GM19025 (cell line): ENCODE measurements around the gene RSF1.
"Not testable (repeated sequence)": the region's sequence is repeated elsewhere in the genome, so short reads cannot be mapped to it uniquely, and the experiment has no call there.

ENCODE experiments used
- ATAC-seq: cut with Tn5 transposase; IDR thresholded peaks from one replicate; pipeline ENCODE4 v1.9.1; 2021; ENCODE audit warnings: mild to moderate bottlenecking, low read depth, moderate library complexity; ENCODE audit not compliant: unreplicated experiment

Gene RSF1, protein sequence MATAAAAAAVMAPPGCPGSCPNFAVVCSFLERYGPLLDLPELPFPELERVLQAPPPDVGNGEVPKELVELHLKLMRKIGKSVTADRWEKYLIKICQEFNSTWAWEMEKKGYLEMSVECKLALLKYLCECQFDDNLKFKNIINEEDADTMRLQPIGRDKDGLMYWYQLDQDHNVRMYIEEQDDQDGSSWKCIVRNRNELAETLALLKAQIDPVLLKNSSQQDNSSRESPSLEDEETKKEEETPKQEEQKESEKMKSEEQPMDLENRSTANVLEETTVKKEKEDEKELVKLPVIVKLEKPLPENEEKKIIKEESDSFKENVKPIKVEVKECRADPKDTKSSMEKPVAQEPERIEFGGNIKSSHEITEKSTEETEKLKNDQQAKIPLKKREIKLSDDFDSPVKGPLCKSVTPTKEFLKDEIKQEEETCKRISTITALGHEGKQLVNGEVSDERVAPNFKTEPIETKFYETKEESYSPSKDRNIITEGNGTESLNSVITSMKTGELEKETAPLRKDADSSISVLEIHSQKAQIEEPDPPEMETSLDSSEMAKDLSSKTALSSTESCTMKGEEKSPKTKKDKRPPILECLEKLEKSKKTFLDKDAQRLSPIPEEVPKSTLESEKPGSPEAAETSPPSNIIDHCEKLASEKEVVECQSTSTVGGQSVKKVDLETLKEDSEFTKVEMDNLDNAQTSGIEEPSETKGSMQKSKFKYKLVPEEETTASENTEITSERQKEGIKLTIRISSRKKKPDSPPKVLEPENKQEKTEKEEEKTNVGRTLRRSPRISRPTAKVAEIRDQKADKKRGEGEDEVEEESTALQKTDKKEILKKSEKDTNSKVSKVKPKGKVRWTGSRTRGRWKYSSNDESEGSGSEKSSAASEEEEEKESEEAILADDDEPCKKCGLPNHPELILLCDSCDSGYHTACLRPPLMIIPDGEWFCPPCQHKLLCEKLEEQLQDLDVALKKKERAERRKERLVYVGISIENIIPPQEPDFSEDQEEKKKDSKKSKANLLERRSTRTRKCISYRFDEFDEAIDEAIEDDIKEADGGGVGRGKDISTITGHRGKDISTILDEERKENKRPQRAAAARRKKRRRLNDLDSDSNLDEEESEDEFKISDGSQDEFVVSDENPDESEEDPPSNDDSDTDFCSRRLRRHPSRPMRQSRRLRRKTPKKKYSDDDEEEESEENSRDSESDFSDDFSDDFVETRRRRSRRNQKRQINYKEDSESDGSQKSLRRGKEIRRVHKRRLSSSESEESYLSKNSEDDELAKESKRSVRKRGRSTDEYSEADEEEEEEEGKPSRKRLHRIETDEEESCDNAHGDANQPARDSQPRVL (N-terminal part only)

DNA sequence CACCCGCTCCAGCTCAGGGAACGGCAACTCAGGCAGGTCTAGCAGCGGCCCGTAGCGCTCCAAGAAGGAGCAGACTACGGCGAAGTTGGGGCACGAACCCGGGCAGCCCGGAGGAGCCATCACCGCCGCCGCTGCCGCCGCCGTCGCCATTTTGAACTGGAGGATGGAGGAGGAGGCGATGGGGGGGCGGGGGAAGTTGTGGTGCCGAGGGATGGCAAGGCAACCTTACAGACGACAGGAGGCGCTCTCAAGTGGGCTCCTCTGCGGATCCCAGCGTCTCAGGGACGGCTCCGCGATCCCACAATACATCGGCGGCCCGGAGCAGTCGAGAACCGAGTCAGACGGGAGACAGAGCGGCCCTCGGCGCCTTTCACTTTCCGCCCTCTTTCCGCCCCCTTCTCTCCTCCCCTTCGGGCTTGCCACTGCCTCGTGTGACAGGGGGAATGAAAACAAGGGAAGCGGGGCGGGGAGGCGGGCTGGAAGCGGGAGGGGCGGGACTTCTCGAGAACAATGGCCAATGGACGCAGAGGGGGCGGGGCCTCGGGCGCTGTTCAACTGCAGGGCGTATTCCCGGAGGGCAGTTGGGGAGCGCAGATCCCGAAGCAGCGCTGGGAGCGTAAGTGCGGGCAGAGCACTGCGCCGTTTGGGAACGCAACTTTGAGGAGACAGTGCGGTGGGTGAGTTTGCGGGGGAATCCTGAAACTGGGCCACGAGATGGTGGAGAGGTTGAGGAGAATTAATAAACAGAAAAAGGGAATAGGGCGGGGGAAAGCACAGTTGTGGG, at the start of gene RSF1, which contains the start of gene AAMDC:
Gene RSF1 (minus strand): TSS at position 158 of the 784 bp plus-strand sequence. CDS start 8 bp downstream, at position 150.
Gene AAMDC (plus strand): TSS at position 580 of the 784 bp plus-strand sequence. CDS start 21,353 bp downstream, outside the sequence.
- ATAC-seq, result peak; percentile 80

DNA sequence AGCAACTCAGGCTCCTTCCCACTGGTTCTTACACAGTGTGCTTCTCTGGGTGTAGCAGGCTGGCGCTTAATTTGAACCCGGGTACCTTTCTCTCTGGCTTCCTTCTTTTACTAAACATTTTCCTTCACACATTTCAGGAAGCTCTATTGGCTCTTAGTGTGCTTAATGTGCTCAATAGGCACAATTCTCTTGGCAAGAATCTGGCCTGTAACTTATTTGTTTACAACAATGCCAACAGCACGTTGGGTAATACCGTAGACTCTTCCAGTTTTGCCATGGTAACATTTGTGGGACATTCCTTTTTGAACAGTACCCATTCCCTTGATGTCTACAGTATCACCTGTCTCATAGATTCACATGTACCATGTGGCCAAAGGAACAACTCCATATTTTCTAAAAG, 48.2 kb upstream of the RSF1 start:
- ATAC-seq, result no peak

DNA sequence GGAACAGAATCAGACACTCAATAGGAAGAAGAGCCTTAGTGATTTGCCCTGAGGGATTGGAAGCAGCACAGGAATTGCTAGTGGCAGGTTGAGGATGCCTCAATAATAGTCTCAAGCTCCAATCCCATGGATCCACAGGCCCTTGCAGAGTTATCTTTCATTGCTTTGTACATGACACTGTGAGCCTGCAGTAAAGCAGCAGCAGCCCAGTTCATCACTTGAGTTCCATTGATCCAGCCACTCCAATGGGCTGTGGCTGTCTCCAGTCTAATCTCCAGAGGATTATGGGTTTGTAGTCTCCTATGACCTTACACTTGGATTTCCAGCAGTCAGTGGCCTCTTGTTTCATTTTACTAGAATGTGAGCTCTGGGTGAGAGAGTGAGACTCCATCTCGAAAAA, 45.8 kb upstream of the RSF1 start:
- no peak for ATAC-seq

- no peak for ATAC-seq
Observed at GRCh38 chr11:77865805-77866204, 45.3 kb upstream of the RSF1 start.

DNA sequence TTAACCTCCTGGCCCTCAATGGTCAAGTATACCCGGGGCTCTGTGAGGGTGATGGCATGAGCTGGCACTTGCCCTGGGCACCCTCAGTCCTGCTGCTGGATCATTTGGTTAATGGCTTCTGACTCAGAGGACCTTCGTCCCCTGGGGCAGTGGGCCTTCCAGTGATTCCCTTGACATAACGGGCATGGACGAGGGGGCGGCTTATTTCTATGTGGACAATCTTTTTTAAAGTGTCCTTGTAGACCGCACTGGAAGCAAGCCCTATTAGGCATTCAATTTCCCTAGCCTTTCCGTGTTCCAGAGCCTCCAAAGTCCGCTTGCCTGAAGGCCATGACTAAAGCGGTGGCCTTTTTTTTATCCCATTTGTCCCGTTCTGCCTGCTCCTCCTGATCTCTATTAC, 40.9 kb upstream of the RSF1 start:
- not testable (repeated sequence) for ATAC-seq

- ATAC-seq, result not testable (repeated sequence)
Observed at GRCh38 chr11:77857906-77858457, 37.5 kb upstream of the RSF1 start.

DNA sequence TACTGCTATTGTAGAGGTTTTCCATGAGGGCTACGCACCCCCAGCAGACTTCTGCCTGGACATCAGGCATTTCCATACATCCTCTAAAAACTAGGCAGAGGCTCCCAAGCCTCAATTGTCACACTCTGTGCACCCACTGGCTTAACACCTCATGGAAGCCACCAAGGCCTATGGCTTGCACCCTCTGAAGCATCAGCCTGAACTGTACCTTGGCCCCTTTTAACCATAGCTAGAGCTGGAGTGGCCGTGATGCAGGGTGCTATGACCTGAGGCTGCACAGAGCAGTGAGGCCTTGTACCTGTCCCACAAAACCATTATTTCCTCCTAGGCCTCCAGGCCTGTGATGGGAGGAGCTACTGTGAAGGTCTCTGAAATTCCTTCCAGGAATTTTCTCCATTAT, 34.3 kb upstream of the RSF1 start:
- ATAC-seq, result no peak

- no peak for ATAC-seq
Observed at GRCh38 chr11:77851503-77851902, 31.0 kb upstream of the RSF1 start.

DNA sequence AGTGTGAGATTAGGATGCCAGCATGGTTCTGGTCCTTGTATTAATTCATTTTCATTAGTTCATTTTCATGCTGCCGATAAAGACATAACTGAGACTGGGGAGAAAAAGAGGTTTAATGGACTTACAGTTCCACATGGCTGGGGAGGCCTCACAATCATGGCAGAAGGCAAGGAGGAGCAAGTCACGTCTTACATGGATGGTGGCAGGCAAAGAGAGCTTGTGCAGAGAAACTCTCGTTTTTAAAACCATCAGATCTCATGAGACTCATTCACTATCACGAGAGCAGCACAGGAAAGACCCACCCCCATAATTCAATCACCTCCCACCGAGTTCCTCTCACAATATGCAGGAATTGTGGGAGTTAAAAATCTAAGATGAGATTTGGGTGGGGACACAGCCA, 23.2 kb upstream of the RSF1 start:
- not testable (repeated sequence) for ATAC-seq

DNA sequence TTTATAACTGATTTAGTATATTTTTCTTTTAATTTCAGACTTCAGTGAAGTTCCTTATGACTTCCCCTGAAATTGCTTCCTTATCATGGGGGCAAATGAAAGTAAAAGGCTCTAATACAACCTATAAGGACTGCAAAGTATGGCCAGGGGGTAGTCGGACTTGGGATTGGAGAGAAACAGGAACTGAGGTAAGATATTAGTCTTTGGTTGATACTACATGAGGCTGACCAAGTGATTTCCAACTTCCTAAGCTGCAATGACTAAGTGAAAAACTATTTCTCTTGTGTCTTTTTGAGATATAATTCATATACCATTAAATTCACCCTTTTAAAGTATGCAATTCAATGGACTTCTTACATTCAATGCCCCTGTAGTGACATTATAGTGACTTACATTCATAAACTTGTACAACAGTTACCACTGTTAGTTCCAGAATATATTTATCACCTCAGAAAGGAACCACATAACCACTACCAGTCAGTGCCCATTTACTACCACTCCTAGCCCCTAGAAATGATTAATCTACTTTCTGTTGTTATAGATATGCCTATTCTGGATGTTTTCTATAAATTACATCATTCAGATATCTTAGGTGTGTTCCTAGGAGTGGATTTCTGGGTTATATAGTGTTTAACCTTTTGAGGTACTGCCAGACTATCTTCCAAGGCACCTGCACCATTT, 22.1 kb upstream of the RSF1 start:
- no peak for ATAC-seq

DNA sequence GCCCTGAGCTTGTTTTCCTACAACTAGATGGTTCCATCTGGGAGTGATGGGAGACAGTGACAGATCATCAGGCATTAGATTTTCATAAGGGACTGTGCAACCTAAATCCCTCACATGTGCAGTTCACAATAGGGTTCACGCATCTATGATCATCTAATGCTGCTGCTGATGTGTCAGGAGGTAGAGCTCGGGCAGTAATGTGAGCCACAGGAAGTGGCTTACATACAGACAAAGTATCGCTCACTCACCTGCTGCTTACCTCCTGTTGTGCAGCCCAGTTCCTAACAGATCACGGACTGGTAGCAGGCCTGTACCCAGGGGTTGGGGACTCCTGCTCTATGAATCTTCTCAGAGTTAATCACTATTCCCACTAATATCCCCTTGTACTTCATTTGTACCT, 12.8 kb upstream of the RSF1 start:
- no peak for ATAC-seq

GRCh38 chr11:77828926-77829325, 8.4 kb upstream of the RSF1 start:
- ATAC-seq, result no peak

GRCh38 chr11:77823775-77824174, 3.3 kb upstream of the RSF1 start:
- no peak for ATAC-seq

DNA sequence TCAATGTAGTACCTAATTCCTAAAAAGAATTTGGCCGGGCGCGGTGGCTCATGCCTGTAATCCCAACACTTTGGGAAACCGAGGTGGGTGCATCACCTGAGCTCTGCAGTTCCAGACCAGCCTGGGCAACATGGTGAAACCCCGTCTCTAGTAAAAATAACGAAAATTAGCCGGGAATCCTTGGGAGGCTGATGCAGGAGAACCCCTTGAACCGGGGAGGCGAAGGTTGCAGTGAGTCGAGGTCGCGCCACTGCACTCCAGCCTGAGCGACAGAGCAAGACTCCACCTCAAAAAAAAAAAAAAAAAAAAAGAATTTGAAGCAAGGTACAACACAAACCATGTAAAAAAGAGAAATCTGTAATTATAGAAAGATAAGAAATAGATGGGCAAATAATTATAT, 1.6 kb upstream of the RSF1 start:
- not testable (repeated sequence) for ATAC-seq

- no peak for ATAC-seq
Observed at GRCh38 chr11:77821349-77821851, 878 bp upstream of the RSF1 start.

- ATAC-seq, result peak; percentile 15
Observed at GRCh38 chr11:77819921-77820564, 479 bp downstream of the RSF1 start.

GRCh38 chr11:77819411-77819920, 1.1 kb downstream of the RSF1 start:
- peak; percentile 38 for ATAC-seq

DNA sequence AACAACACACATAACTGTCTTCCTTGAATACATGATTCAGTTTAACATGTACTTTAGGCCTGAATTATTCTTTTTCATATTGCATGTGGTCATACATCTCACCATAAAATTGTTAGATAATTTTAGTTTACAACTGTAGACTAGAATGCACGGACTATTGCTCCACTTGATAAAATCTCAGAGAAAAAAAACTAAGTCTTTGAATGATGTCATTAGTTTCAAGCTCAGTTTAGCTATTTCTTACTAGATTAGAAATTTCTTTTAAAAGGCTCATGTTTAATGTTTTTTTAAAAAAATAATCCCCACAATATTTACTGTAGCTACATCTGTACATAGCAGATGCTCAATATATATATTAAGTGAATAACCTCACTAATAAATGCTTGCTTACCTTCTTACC, 5.1 kb downstream of the RSF1 start:
- ATAC-seq, result no peak
